ENCODE measurements around the gene SIPA1. TPM values are rescaled to one million over a fixed set of nuclear protein-coding genes. Genes with fewer than 3 reads are reported as not detected.

The SIPA1 gene
- total RNA-seq, 1 experiment from 2014 or later: 86.9 TPM

- Histone ChIP-seq H3K9me3 (ENCODE audit: control insufficient read depth, insufficient read depth, low read depth, low read length) (no peaks in the 10 kb centered on the region), H3K36me3 (ENCODE audit: control insufficient read depth, insufficient read depth, low read length) (peaks cover 19% of the 10 kb centered on the region), H3K4me3 (ENCODE audit: low read depth in 2 of 2, low read length in 2 of 2) (no peak overlapping the region), H3K4me1 (ENCODE audit: control insufficient read depth, insufficient read depth, low read length) (peaks cover 12% of the 10 kb centered on the region), H3K27ac (ENCODE audit: low read length) (no peak overlapping the region), H3K27me3 (ENCODE audit: control insufficient read depth, insufficient read depth, low read length) (no peaks in the 10 kb centered on the region)
- CTCF ChIA-PET: no interaction called here
- in situ Hi-C loops (cut with HindIII; ENCODE audit: low pct_unique_long_range_greater_than_20kb, low sequenced_read_pairs): no loop called here
- TF ChIP-seq, protein P1, sequence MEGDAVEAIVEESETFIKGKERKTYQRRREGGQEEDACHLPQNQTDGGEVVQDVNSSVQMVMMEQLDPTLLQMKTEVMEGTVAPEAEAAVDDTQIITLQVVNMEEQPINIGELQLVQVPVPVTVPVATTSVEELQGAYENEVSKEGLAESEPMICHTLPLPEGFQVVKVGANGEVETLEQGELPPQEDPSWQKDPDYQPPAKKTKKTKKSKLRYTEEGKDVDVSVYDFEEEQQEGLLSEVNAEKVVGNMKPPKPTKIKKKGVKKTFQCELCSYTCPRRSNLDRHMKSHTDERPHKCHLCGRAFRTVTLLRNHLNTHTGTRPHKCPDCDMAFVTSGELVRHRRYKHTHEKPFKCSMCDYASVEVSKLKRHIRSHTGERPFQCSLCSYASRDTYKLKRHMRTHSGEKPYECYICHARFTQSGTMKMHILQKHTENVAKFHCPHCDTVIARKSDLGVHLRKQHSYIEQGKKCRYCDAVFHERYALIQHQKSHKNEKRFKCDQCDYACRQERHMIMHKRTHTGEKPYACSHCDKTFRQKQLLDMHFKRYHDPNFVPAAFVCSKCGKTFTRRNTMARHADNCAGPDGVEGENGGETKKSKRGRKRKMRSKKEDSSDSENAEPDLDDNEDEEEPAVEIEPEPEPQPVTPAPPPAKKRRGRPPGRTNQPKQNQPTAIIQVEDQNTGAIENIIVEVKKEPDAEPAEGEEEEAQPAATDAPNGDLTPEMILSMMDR (IDR thresholded peaks at IDR 0.05): no peak
- TF ChIP-seq TCF7L2 (IDR thresholded peaks at IDR 0.05; ENCODE audit: low read depth, low read length): no peak
- no peak for TF ChIP-seq POLR2AphosphoS5 (IDR thresholded peaks at IDR 0.05; ENCODE audit: low read depth, low read length)
- TF ChIP-seq SIN3A (IDR thresholded peaks at IDR 0.05; ENCODE audit: borderline replicate concordance, insufficient read depth, low read depth, low read length): no peak
- TF ChIP-seq REST (IDR thresholded peaks at IDR 0.05; ENCODE audit: insufficient read depth in 1 of 2, low read depth in 2 of 2, low read length in 1 of 2): no peak
- DNase-seq (ENCODE audit: low read depth, low spot score) (no peak), ATAC-seq (no peak)
- POLR2A ChIA-PET: no interaction called here
- intact Hi-C loops (cut with micrococcal nuclease; ENCODE audit: unreplicated experiment): no loop called here
- no TSS peak for BruUV-seq (replicated peaks)
These were observed 19.7 kb upstream of the SIPA1 start for GRCh38 chr11:65617990-65618751.

- Histone ChIP-seq H3K4me1 (ENCODE audit: control insufficient read depth, insufficient read depth, low read length) (peaks cover 11% of the 10 kb centered on the region), H3K27me3 (ENCODE audit: control insufficient read depth, insufficient read depth, low read length) (no peaks in the 10 kb centered on the region), H3K27ac (ENCODE audit: low read length) (no peak overlapping the region), H3K4me3 (ENCODE audit: low read depth in 2 of 2, low read length in 2 of 2) (no peak overlapping the region), H3K36me3 (ENCODE audit: control insufficient read depth, insufficient read depth, low read length) (peaks cover 19% of the 10 kb centered on the region), H3K9me3 (ENCODE audit: control insufficient read depth, insufficient read depth, low read depth, low read length) (no peaks in the 10 kb centered on the region)
- intact Hi-C loops (cut with micrococcal nuclease; ENCODE audit: unreplicated experiment) (no loop called here), in situ Hi-C loops (cut with HindIII; ENCODE audit: low pct_unique_long_range_greater_than_20kb, low sequenced_read_pairs) (no loop called here)
- TF ChIP-seq, protein P1 (IDR thresholded peaks at IDR 0.05): no peak
- TF ChIP-seq TCF7L2 (IDR thresholded peaks at IDR 0.05; ENCODE audit: low read depth, low read length) (no peak), REST (IDR thresholded peaks at IDR 0.05; ENCODE audit: insufficient read depth in 1 of 2, low read depth in 2 of 2, low read length in 1 of 2) (no peak), POLR2AphosphoS5 (IDR thresholded peaks at IDR 0.05; ENCODE audit: low read depth, low read length) (no peak), SIN3A (IDR thresholded peaks at IDR 0.05; ENCODE audit: borderline replicate concordance, insufficient read depth, low read depth, low read length) (no peak)
- CTCF ChIA-PET: no interaction called here
- no TSS peak for BruUV-seq (replicated peaks)
- ATAC-seq (no peak), DNase-seq (ENCODE audit: low read depth, low spot score) (no peak)
- POLR2A ChIA-PET: no interaction called here
These were observed 19.1 kb upstream of the SIPA1 start for GRCh38 chr11:65618763-65619162.

All from Panc1 (cell line).